Lung (tissue), 12 donors: ENCODE measurements around the gene POLL. TPM values are rescaled to one million over a fixed set of nuclear protein-coding genes. Genes with fewer than 3 reads are reported as not detected.

ENCODE experiments used
- ATAC-seq: fragments of 200-7000 bp; cut with Tn5 transposase; one replicate; pipeline ENCODE4 v1.9.1; 2020; ENCODE audit warnings: moderate number of reproducible peaks; ENCODE audit not compliant: insufficient read depth, low FRiP score
- DNase-seq, 3 donors: peaks; one replicate each; pipeline ENCODE4 v3.0.0-alpha.2; 2013 to 2017
- H3K27ac ChIP-seq, 2 donors: one replicate each; pipeline ENCODE4 v1.5.1; 2013; ENCODE audit warnings: mild to moderate bottlenecking in 2 of 2, moderate library complexity in 2 of 2, control low read depth in 1 of 2, inconsistent platforms in 1 of 2, low read depth in 1 of 2, low read length in 1 of 2
- H3K27me3 ChIP-seq, 3 donors: one replicate each; pipeline ENCODE4 v1.5.1; 2013; ENCODE audit warnings: low read length in 2 of 3; ENCODE audit not compliant: control insufficient read depth in 3 of 3, insufficient read depth in 3 of 3
- H3K36me3 ChIP-seq, 4 donors: one replicate each; pipeline ENCODE4 v1.5.1; 2013; ENCODE audit warnings: low read length in 4 of 4, mild to moderate bottlenecking in 1 of 4, moderate library complexity in 1 of 4; ENCODE audit not compliant: control insufficient read depth in 4 of 4, insufficient read depth in 4 of 4
- H3K4me1 ChIP-seq, 5 donors: one replicate each; pipeline ENCODE4 v1.5.1; 2013; ENCODE audit warnings: low read length in 5 of 5, mild to moderate bottlenecking in 2 of 5, moderate library complexity in 1 of 5; ENCODE audit not compliant: control insufficient read depth in 5 of 5, insufficient read depth in 5 of 5
- H3K4me3 ChIP-seq: one replicate; pipeline ENCODE4 v1.5.1; 2013; ENCODE audit warnings: mild to moderate bottlenecking, control low read depth, moderate library complexity
- H3K9ac ChIP-seq, 2 donors: one replicate each; pipeline ENCODE4 v1.5.1; 2013; ENCODE audit warnings: low read length in 2 of 2, control low read depth in 1 of 2; ENCODE audit not compliant: insufficient read depth in 1 of 2
- H3K9me3 ChIP-seq, 4 donors: one replicate each; pipeline ENCODE4 v1.5.1; 2013; ENCODE audit warnings: low read length in 3 of 4, mild to moderate bottlenecking in 1 of 4, moderate library complexity in 1 of 4; ENCODE audit not compliant: control insufficient read depth in 4 of 4, insufficient read depth in 3 of 4
- WGBS, 2 donors: extraction: QIAGEN DNeasy Blood & Tissue Kit; methylation state at CpG; one replicate each; pipeline ENCODE4 v1.1.7; 2013; 5-methylcytosine and 5-hydroxymethylcytosine counted together
- polyA plus RNA-seq, 2 donors: library from polyadenylated mRNA; stranded (reverse); fragments of 200-250 nt; gene quantifications; one replicate each; pipeline ENCODE4 v1.2.1, GENCODE V29; 2013
- total RNA-seq, 2 donors: library from RNA; depleted of rRNA in 1 of 2; stranded (reverse); fragments of >200 nt in 1 of 2; gene quantifications; one replicate each; pipeline ENCODE4 v1.2.1, GENCODE V29; 2014 to 2021
- TF ChIP-seq, protein P1 (sequence below): IDR thresholded peaks from 2 replicates; pipeline ENCODE4 v1.5.1; 2012; ENCODE audit warnings: mild to moderate bottlenecking; ENCODE audit errors: control extremely low read depth, extremely low read depth
- donor health status: control.
- donor health status: control.
- donor health status: Bipolar disorder and iron deficiency.
- donor health status: healthy.
- donor health status: DM: yes; HTN: yes; CAD: no.

The POLL gene
- total and polyA plus RNA-seq, 4 donors: 16.6 to 26.9 (median 25.0) TPM

DNA sequence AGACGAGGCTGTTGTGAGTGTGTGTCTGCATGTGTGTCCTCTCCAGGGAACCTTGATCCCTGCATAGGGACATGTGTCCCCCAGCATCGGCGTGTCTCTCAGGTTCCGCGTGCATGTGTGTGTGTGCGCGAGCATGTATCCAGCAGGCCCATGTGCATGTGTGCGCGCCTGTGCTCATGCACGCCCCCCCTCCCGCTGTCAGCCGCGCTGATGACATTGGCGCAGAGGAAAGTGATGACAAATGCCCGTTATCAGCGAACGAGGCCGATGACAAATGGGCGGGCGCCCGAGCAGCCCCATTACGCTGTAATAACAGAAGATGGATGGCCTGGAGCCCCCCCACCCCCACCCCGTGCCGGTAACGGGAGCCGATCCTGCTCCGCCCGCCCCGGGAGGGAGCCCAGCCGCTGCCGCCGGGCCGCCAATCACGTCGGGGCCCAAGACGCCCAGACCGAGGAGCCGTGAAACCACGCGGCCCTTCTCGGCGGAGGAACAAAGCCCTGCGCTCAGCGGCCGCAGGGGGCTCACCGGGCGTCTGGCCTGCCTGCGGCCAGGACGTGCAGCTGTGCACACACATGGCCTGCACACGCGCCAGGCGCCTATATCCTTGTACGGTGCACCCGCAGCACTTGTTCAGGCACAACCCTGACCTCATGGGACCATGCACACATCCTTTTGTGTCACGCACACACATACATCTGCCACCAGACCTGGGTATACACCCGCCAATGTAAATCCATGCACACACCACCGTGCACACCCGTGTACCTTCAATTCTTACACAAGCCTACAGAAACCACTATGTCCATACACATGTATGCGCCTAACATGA, 21.5 kb downstream of the POLL start:
- peak; percentile 33 to 53 (median 50) for DNase-seq
- peaks cover 0 to 53% (median 18%) of the 10 kb centered on the region in 3 donors for H3K27me3 ChIP-seq
- H3K9ac ChIP-seq: no peak overlapping the region

GRCh38 chr10:101565936-101566332, 22.1 kb downstream of the POLL start:
- DNase-seq: no peak

More for the DNA sequence above, 21.5 kb downstream of the POLL start:
- no peaks in the 10 kb centered on the region for H3K36me3 ChIP-seq
- TF ChIP-seq, protein P1, sequence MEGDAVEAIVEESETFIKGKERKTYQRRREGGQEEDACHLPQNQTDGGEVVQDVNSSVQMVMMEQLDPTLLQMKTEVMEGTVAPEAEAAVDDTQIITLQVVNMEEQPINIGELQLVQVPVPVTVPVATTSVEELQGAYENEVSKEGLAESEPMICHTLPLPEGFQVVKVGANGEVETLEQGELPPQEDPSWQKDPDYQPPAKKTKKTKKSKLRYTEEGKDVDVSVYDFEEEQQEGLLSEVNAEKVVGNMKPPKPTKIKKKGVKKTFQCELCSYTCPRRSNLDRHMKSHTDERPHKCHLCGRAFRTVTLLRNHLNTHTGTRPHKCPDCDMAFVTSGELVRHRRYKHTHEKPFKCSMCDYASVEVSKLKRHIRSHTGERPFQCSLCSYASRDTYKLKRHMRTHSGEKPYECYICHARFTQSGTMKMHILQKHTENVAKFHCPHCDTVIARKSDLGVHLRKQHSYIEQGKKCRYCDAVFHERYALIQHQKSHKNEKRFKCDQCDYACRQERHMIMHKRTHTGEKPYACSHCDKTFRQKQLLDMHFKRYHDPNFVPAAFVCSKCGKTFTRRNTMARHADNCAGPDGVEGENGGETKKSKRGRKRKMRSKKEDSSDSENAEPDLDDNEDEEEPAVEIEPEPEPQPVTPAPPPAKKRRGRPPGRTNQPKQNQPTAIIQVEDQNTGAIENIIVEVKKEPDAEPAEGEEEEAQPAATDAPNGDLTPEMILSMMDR: no peak
- 13% methylated on average over 59 of the region's 59 CpGs for WGBS, 2 donors
- no peak overlapping the region for H3K27ac ChIP-seq
- ATAC-seq: no peak
- no peak overlapping the region for H3K4me3 ChIP-seq
- peaks cover 0 to 2% (median 0%) of the 10 kb centered on the region in 4 donors for H3K9me3 ChIP-seq
- H3K4me1 ChIP-seq: peaks cover 0 to 12% (median 0%) of the 10 kb centered on the region in 5 donors

GRCh38 chr10:101565370-101565900, 22.6 kb downstream of the POLL start:
- TF ChIP-seq, protein P1: no peak
- Histone ChIP-seq H3K27ac (no peak overlapping the region), H3K9ac (no peak overlapping the region), H3K4me1 (peaks cover 0 to 8% (median 0%) of the 10 kb centered on the region in 5 donors), H3K4me3 (no peak overlapping the region), H3K9me3 (peaks cover 0 to 2% (median 0%) of the 10 kb centered on the region in 4 donors), H3K36me3 (no peaks in the 10 kb centered on the region), H3K27me3 (peaks cover 0 to 48% (median 17%) of the 10 kb centered on the region in 3 donors)
- WGBS, 2 donors: 82 to 84% methylated on average over 5 of the region's 5 CpGs
- DNase-seq (no peak), ATAC-seq (no peak)

More at GRCh38 chr10:101565936-101566332, 22.1 kb downstream of the POLL start:
- no peak overlapping the region for H3K4me3 ChIP-seq
- H3K9me3 ChIP-seq: peaks cover 0 to 2% (median 0%) of the 10 kb centered on the region in 4 donors
- no peak overlapping the region for H3K9ac ChIP-seq
- H3K27ac ChIP-seq: no peak overlapping the region
- H3K36me3 ChIP-seq: no peaks in the 10 kb centered on the region
- TF ChIP-seq, protein P1: no peak
- WGBS, 2 donors: 67 to 76% methylated on average over 8 of the region's 8 CpGs
- no peak for ATAC-seq
- H3K27me3 ChIP-seq: peaks cover 0 to 49% (median 17%) of the 10 kb centered on the region in 3 donors
- H3K4me1 ChIP-seq: peaks cover 0 to 11% (median 0%) of the 10 kb centered on the region in 5 donors
